ENCODE results near the gene SCGB2A2.

Gene SCGB2A2

DNA sequence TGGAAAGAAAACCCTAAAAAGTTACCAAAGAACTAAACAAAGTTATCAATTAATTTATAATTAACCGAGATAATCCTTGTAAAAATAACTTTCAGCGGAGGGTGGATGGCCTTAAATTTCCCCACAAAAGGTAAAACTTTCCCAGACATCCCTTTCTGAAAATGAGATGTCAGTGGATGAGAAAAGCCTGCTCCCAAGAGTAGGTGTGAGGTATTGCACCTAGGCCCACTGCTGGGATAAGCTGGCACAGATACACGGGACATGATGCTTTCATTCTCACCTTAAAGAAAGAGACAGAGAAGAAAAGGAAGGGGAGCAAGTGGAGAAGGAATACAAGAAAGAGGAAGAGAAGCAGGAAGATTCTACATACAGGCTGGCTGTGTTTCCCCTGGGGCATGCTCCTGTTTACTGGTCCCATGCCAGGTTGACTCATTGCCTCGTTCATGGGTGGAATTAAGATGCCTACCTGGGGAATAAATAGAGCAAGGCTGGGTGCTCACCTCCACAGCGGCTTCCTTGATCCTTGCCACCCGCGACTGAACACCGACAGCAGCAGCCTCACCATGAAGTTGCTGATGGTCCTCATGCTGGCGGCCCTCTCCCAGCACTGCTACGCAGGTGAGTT lies at the start of gene SCGB2A2:
SCGB2A2 (plus strand) TSS at position 505 of the 625 bp plus-strand sequence; CDS start at position 564, 59 bp downstream.
- DNase-seq (ENCODE audit: low read depth in 2 of 2), result no peak

DNA sequence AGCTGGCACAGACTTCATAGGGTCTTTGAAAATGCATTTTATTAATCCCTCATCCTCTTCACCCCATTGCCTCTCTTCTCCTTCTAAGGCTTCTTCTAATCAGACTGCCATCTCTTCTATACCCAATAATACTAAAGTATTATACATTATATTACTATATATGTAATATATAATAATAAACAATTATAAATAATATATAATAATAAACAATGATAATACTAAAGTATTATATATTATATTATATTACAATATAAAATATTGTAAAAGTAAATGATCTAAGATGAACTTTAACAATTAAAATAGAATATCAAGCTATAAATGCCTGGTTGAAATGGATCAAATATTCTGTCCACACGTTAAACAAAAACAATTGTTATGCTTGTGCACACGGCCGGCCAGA lies 48.5 kb upstream of the SCGB2A2 start:
- DNase-seq (ENCODE audit: low read depth in 2 of 2), result no peak

DNA sequence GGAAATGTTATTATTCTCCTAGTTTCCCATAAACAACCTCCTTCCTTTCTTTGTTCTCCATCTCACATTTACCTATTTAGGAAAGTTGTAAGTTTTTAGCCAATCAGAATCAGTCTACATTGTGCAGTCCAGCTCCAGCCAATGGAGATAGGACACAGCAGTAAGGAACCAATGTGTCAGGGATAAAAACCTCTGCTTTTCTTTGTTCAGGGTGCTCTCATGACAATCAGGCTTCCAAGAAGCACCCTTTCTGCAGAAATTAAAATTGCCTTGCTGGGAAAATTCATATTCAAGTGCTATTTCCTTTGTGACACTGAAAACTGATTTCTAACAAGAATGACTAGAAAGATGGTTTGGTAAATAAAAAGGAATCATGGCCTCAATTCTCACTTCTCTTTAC lies 46.9 kb upstream of the SCGB2A2 start:
- no peak for DNase-seq (ENCODE audit: low read depth in 2 of 2)

DNA sequence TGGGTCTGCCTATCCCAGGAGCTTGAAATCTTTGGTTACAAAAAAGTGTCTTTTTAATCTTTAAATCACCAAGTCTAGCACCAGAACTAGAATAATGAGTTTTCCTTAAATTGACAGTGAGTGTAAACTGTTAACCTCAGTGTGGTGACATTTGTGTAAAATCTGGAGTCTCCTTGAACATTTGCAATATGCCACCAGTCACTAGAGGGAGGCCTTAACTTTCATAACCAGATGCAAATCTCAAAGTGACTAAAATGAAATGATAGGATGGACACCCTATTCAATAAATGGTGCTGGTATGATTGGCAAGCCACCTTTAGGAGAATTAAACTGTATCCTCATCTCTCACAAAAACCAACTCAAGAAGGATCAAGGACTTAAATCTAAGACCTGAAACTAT lies 36.2 kb upstream of the SCGB2A2 start:
- DNase-seq (ENCODE audit: low read depth in 2 of 2), result no peak

DNA sequence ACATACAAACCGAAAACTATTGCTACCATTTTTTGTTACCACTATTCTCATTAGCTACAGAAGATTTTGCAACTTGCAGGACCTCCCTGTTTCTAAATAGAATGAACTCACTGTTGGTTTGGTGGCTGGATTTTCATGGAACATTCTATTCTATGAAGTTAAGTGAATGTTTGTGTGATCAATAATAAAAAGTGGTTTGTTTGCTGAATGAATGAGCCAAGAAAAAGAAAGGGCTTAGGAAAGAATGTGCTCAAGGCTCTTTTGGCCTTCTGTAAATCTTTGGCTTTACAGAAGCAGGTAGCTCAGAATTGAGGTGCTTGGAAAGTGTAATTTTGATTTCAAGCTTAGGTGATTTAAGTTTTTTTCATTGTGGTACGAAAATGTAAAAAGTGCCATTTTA lies 33.8 kb upstream of the SCGB2A2 start:
- DNase-seq (ENCODE audit: low read depth in 2 of 2), result no peak

DNA sequence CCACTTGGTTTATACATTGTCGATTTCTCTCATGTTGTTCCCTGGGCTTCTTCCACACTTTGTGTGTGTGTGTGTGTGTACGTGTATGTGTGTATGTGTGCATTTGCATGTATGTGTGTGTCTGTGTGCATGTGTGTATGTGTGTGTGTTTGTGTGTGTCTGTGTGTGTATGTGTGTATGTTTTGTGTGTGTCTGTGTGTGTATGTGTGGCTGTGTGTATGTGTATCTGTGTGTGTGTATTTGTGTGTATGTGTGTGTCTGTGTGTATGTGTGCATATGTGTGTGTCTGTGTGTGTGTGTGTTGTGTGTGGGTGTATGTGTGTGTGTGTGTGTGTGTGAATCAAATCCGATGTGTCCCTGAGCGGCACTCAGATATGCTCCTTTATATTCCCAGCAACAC lies 32.5 kb upstream of the SCGB2A2 start:
- no peak for DNase-seq (ENCODE audit: low read depth in 2 of 2)

DNA sequence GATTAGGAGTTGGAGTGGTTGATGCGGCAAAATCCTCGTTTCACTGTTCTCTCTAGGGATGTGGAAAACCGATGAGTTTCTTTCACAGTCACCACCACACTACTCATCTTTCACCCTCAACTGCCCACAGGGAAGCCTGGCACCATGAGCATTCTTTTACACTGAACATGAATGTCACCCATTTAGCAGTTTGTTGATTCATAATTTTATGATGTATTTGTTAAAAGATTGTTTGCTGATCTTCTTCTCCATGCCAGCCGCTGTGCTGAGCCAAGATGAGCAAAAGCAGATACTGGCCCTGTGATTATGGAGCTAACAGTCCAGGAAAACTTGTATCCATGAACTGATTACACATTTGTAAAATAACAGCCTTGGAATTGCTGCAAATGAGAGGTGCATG lies 31.8 kb upstream of the SCGB2A2 start:
- no peak for DNase-seq (ENCODE audit: low read depth in 2 of 2)

DNA sequence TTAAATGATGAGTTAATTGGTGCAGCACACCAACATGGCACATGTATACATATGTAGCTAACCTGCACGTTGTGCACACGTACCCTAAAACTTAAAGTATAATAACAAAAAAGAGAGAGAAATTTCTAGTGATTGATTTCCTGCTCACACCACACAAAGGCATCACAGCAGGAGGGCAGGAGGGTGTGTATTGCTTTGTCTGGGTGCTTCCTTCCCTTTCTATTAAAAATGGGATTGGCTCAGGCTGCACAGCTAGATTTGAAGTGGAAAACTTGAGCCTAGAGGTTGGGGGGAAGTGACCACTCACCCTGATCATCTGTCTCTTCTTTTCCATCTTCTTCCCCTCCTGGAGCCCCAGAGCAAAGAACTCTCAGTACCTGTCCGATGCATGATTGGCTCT lies 28.9 kb upstream of the SCGB2A2 start:
- DNase-seq (ENCODE audit: low read depth in 2 of 2), result no peak

DNA sequence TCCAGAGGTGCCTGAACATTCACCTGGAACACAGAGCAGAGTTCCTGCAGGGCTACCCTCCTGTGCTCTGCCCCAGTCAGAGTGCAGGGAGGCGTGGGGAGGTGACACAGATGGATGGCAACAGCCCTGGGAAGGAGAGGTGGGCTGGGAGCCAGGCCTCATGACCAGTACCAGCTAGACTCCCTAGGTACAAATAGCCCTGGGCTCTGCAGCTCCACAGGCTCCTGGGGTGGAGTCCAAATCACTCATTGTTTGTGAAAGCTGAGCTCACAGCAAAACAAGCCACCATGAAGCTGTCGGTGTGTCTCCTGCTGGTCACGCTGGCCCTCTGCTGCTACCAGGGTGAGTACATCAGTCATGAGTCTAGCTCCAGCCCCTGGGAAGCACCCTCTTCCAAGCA lies 27.9 kb upstream of the SCGB2A2 start, which contains the start of gene SCGB1D2:
SCGB1D2 (plus strand) TSS at position 219 of the 400 bp plus-strand sequence; CDS start at position 288, 69 bp downstream.
- DNase-seq (ENCODE audit: low read depth in 2 of 2), result no peak

DNA sequence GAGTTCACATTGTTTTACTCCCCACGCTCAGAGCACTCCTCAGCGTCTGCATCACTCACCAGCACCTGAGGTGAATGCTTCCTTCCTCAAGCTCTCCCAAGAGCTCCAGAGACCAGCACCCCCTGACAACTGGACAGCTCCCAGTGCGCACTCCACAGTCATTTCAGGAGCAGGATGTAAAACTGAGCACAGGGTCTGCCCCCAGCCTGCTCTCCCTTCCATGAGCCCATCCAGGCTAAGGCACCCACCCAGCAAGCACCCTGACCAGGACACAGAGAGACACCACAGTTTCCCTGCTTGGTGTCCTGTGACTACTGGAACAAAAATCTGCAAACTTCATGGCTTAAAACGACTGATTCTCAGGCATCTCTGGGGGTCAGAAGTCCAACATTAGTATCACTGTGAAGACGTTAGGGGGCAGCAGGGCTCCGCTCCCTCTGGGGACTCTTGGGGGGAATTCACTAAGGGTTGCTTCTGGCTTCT lies 24.6 kb upstream of the SCGB2A2 start:
- no peak for DNase-seq (ENCODE audit: low read depth in 2 of 2)

DNA sequence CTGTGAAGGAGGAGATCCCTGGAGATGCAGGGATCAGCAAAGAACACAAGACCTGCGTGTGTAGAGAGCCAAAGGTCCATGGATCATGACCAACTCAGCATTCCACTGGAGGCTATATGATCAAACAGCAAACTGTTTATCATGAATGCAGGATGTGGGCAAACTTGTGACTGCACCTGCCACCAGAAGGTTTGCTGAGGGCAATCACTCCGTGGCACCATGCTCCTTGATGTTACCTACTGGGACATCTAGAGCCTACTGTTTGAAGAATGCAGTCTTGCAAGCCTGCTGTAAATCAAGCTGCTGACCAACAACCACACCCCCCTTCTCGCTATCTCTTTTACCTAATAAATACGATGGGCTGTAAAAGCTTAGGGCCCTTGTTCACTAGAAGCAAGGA lies 18.3 kb upstream of the SCGB2A2 start:
- no peak for DNase-seq (ENCODE audit: low read depth in 2 of 2)

DNA sequence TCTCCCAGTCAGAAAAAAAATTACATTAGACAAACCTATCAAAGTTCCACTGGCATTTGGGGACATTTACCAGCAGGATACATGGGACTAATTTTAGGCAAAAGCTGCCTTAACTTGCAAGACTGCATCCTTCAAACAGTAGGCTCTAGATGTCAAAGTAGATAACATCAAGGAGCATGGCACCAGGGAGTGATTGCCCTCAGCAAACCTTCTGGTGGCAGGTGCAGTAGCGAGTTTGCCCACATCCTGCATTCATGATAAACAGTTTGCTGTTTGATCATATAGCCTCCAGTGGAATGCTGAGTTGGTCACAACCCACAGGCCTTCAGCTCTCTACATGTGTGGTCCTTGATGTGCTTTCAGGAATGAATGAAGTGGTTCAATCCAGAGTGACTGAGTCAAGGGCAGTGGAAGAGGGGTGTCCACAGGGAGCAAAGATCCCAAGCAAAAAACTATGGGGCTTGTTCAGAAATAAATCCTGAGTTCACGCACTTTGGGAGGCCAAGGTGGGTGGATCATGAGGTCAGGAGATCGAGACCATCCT lies 15.9 kb upstream of the SCGB2A2 start:
- no peak for DNase-seq (ENCODE audit: low read depth in 2 of 2)

DNA sequence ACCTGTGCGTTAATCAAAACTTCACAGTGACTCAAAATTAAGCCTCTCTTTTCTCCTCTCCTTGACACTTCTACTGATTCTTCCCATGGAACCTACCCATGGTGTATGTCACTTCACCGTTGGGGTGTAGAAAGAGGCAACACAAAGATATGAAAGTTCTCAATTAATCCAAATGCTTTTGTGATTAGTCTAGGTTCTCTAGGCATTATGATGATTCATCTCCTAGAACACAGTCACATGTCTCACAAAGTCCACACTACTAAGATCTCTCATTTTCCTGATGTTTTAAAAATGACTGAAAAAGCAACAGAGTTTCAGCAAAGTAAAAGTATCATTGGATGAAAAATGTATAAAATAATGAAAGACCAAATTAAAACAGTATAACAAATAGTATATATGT lies 13.7 kb upstream of the SCGB2A2 start:
- no peak for DNase-seq (ENCODE audit: low read depth in 2 of 2)

DNA sequence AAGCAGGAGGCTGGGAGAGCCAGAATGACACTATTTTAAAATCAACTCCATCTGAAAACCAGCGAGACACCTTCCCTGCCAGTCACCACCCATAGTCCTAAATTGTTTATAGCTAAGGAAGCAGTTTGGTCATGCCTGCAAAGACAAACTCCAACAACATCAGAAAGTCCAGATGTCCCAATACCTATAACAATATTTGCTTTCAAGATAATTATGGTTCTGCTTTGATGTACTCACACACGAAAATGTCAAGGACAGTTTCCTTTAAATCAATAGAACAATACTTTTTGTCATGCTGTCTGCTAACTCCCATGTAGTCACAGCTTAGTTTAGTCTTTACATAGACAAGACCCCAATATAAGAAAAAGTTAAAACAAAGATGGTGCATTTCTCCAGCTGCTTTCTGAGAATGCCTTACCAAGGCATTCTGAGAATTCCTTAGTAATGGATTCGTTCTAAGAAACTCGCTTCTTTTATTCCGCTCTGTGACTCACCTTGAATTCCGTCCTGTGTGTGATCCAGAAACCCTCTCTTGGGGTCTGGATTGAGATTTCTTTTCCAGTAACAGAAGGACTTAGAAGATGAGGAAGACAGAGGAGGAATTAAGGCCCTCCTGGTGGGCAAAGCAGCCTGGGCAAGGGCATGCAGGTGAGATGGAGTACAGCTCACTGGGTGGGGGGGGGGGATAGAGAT lies 9.6 kb upstream of the SCGB2A2 start:
- DNase-seq (ENCODE audit: low read depth in 2 of 2), result no peak

DNA sequence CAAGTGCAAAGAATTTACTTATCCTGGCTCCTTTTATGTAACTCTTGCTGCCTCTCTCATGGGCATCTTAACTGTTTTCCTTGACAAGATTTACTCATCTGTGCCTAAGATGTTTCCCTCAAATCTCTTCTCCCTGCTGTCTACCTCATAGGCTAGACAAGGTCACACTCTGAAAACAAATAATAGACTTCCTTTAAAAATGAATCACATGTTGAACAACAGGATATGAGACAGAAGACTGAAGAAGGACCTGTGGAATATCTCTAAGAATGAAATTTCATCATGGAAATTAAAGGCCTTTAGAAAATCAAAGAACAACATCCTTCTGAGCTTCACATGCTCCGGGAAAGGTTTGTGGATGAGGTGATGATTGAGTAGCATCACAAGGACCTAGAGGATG lies 6.0 kb upstream of the SCGB2A2 start:
- no peak for DNase-seq (ENCODE audit: low read depth in 2 of 2)

DNA sequence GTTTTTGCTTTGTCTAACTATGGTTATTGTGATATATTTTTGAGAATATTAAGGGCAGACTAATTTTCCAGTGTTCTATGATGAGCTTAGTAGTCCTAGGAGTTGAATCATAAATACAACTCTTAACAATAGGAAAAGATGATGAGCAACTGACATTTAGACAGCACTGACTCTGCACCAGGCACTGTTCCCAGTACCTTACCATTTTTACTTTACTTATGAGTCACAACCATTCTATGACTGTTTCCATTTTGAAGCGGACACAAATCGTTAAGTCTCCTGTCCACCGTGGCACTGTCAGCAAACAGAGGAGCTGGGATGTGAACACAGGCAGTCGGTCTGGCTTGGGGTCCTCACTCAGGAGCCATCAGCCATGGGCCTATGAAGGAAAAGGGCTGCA lies 3.4 kb upstream of the SCGB2A2 start:
- no peak for DNase-seq (ENCODE audit: low read depth in 2 of 2)

DNA sequence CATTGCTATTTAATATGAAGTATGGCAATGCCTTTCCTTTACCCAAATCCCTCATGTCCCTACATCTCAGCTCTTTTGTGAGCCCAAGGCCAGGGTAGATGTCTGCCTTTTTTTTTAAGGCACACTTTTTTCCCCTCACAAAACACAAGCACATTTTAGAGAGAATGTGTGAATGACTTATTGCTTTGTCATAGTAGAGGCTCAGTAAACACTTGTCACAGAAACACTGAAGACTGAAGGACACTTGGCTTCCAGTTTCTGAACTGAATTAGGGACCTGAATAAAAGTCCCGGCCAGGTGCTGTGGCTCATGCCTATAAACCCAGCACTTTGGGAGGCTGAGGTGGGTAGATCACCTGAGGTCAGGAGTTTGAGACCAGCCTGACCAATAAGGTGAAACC lies 2.9 kb upstream of the SCGB2A2 start:
- no peak for DNase-seq (ENCODE audit: low read depth in 2 of 2)

DNA sequence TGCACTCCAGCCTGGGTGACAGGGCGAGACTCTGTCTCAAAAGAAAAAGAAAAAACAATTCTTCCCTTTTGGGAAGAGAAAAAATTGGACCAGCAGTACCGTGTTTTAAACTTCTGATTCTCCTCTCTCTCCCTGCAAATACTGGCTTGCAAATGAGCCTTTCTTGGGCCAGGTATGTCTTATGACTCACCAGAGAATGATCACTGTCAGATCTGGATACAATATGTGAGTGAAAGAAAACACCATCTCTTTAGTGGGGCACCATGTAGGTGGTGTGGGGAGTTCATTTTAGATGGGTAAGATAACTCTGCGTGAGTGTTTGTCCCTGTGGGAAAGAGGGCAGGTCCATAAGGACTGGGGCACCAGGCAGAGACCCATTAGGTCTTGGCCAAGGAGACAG lies 2.4 kb upstream of the SCGB2A2 start:
- DNase-seq (ENCODE audit: low read depth in 2 of 2), result no peak

DNA sequence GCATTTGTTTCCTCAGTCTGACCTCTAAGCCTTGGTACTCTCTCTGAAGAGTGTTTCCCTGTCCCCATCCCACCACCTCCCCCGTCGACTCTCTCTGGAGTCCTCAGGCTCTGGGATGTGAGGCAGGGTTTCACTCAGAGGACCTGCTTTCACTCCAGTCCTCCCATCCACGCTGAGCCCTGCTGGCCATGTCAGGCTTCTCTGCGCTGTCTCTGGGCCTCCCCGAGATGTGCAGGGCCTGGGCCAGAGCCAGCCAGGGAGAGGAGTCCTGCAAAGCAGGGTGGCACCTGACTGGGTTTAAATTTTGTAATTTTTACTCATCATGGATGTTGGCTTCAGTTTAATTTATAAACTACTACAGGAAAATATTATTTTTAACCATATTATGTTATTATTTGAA lies 3.3 kb downstream of the SCGB2A2 start:
- DNase-seq (ENCODE audit: low read depth in 2 of 2), result no peak

DNA sequence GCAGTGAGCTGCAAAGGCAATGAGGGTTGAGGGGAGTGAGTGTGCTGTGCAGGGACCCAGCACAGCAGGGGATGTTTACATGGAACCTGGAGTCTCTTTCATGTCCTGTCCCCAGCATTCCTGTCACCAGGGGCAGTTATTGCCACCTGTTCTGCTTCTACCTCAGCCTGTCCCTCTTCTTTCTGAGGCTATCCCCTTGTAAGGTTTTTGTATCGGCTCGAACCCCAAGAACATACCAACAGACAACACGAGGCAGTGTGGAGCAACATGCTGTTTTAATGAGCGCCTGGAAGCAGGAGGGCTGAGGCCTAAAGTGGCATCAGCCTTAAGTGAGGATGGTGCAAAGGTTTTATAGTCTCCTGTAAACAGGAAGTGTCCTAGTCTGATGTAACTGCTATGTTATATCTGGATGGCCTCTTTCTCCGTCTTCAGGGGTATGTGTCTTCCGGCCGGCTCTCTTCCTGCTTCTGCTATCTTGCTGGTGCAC lies 3.9 kb downstream of the SCGB2A2 start:
- no peak for DNase-seq (ENCODE audit: low read depth in 2 of 2)

DNA sequence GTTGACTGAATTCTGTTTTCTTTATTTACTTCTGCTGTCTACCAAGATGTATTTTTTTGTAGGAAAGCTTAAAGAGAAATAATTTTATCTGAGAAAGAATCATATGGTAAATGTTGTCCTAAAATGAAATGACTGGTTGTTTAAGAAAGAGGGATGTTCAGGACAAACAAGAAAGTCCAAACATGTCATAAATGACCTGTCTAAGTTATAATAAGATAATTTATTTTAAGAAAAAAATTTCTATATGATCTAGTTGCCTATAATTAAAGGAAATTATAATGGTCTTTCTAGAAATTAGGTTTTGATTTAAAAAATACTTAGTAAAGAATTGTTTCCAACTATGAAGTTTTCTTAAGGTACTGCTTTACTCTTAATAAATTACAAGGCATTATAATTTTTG lies 10.5 kb downstream of the SCGB2A2 start:
- no peak for DNase-seq (ENCODE audit: low read depth in 2 of 2)

DNA sequence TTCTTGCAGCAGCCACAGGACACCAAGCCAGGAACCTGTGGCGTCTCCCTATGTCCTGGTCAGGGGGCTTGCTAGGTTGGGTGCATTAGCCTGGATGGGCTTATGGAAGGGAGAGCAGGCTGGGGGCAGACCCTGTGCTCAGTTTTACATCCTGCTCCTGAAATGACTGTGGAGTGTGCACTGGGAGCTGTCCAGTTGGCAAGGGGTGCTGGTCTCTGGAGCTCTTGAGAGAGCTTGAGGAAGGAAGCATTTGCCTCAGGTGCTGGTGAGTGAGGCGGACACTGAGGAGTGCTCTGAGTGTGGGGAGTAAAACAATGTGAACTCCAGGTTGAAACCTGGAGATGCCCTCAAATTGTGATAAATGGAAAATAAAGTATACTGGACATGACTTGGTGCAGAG lies 25.5 kb downstream of the SCGB2A2 start:
- no peak for DNase-seq (ENCODE audit: low read depth in 2 of 2)

DNA sequence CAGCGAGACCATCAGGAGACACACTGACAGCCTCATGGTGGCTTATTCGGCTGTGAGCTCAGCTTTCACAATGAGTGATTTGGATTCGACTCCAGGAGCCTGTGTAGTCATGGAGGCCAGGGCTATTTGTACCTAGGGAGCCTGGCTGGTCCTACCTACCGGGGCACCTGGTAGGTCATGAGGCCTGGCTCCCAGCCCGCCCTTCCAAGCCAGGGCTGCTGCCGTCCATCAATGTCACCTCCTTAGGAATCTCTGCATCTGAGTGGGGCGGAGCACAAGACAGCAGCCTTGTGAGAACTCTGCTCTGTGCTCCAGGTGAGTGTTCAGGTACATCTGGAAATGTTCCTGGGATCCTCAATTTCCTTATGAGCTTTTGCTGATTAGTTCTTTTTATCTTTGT lies 29.0 kb downstream of the SCGB2A2 start, which contains the start of gene SCGB1D4:
SCGB1D4 (minus strand) TSS at position 101 of the 400 bp plus-strand sequence; CDS start at position 36, 65 bp downstream.
- no peak for DNase-seq (ENCODE audit: low read depth in 2 of 2)

Measured in stimulated activated CD8-positive, alpha-beta memory T cell treated with anti-CD3 and anti-CD28 coated beads, Interleukin-15, amount 100 ng/mL, for 4 hours (primary cell).